NCI-H69 (cell line): Measurements from ENCODE around the gene PDZD2.

Source experiments
- DNase-seq: peaks from one replicate; lab custom pipeline; 2025; lab: John Stamatoyannopoulos, UW

PDZD2 gene

DNA sequence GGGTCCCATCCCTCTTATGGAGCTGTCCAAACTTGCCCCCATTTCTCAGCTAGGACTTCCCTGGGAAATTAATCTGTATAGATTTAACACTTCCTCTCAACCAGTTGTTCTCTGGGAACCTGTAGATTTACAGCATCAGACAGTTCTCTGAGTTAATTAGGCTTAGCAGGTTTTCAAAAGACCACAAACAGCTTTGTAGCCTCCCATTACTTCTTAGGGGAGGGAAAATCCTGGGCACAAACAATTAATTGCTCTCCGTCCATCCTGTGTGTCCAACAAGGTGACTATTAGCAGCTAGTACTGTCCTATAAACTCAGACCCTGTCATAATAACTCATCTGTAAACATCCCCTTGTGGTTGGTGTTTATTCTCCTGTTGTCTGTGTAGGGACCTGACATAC lies 337.2 kb downstream of the PDZD2 start:
- DNase-seq: no peak

DNA sequence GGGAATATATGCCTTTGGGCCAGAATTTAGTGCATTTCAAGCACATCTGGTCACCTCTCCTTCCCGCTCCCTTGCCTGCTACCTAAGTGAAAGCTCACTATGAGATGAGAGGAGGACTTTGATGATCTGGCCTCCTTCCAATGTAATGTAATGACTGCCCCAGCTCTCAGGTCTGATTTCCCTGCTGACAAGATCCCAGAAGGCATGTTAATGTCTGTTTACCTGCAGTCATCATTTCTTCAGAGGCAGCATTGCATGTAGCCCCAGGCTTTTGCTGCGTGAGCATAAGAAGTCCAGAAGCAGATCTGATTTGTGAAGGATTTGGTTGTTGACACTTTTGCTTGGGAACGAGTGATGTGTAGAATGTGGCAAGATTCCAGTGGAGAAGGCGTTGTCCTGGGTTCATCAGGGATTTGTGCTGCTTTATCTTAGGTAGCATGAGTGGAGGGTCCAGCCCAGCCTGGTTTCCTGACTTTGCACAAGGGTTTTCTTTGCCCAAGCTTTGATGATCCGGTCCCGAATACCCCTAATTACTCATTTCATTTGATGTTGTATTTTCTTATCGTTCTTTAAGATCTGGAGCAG lies 342.5 kb downstream of the PDZD2 start:
- no peak for DNase-seq

GRCh38 chr5:31982027-31982426 lies 343.1 kb downstream of the PDZD2 start:
- peak; percentile 16 for DNase-seq

GRCh38 chr5:31982621-31983020 lies 343.7 kb downstream of the PDZD2 start:
- DNase-seq: no peak

- DNase-seq: no peak
These were observed 344.9 kb downstream of the PDZD2 start for GRCh38 chr5:31983851-31984250.

GRCh38 chr5:31984691-31985090 lies 345.8 kb downstream of the PDZD2 start:
- no peak for DNase-seq

GRCh38 chr5:31986101-31986500 lies 347.2 kb downstream of the PDZD2 start:
- DNase-seq: no peak

DNA sequence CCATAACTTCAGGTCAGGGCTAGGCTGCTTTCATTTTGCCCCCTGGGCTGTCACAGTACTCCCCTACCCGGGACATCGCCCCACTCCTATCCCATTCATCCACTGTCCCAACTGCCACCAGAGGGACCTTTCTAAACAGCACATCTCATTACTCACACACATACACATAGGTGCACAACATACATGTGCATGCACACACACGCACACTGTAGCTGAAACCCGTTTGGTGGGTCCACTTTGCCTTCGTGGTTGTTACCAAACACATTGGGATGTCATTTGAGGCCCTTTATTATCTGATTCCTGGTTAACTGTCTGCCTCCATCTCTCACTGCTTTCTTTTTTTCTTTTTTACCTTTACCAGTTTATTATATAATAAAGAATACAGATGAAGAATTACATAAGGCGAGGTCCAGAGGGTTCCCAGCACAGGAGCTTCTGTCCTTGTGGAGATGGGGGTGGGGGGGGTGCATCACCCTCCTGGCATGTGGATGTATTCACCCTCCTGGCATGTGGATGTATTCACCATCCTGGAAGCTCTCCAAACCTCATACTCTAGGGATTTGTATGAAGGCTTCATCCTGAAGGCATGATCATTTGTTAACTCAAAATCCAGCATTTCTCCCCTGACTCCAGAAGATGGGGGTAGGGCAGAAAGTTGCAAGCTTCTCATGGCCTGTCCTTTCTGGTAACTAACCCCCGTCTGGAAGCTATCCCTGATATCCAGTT lies 349.2 kb downstream of the PDZD2 start:
- DNase-seq: no peak

- DNase-seq: no peak
These were observed 351.2 kb downstream of the PDZD2 start for GRCh38 chr5:31990081-31990650.

GRCh38 chr5:31990701-31991110 lies 351.8 kb downstream of the PDZD2 start:
- no peak for DNase-seq

DNA sequence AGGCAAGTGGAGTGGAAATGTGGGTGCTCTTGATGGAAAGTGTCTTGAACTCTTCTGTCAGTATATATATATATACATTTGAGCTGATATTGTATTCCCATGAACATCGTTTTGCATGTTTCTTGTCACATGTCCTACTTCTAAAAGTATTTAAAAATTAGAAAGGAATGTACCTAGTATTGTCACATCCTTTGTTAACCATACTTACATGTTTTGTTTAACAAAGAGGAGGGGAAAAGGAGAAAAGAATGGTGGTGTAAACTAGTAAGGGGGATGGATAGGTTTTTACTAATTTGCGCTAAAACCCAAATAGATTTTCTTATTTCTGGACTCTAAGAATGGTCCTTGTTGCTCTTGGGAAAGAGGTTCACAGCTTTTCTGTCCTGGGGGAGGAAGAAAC lies 353.4 kb downstream of the PDZD2 start:
- DNase-seq: no peak

DNA sequence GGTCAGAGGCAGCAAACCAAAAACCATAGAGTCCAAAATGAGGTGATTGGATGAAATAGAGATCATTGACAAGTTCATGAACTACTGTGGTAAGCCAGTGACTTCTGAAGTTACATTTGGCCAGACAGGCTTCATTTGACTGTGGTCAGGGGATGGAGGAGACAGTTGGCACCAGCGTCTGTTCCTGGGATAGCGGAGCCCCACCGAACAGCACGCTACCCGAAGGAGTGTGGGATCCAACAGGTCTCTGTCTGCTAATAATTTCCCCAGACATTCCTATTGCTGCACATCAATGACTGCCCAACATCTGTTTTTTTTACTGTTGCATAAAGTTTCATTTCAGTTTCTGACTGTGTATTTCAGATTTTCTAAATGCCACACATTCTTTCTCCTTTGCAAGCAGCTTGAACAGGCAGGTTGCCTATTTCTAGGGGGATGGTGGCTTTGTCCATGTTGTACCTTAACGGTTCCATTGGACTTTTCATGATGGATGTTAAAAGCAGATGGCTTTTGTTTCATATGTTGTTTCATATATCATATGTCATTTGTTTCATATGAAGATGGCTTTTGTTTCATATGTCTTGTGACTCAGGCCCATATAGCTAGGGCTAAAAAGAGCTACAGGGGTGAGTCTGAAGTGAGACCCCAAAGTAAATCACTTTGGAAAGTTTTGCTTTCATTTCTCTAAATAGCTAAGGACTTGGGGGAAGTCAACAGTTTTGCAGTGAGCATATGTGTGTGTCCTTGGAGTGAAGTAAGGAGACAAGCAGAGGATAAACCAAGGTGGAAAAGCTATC lies 354.4 kb downstream of the PDZD2 start:
- no peak for DNase-seq

DNA sequence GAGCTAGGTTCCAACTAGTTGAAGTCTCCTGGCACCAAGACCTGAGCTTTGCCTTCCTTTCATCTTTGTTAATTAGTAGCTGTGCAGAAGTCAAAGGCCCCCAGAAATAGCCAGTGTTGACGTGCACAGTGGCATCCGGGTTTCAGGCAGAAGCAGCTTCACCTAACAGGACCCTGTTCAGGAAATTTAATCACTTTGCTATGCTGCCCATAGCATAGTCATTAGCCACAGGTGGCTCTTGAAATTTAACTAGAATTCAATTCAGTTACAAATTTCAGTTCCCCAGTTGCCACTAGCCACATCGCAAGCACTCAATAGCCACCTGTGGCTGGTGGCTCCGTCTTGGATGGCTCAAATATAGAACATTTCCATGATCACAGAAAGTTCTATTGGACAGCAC lies 356.1 kb downstream of the PDZD2 start:
- no peak for DNase-seq

- DNase-seq: no peak
These were observed 356.8 kb downstream of the PDZD2 start for GRCh38 chr5:31995714-31996113.

DNA sequence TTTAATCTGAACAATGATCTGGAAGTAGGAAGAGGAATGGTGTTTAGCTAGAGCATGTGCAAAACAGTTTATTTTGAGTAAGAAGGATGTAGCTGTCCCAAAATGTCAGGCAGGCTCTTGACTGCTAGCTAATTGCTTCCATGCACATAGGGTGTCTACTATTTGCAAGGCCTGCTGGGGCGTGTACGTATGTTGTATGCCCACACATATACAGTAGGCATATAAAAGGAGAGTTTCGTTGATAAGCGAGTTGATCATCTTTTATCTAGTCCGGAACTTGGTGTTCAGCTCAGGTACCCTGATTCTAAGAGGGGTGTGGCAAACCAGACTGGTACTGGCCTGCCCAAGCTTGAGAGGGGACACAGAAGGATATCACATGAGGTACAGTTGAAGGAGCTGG lies 358.0 kb downstream of the PDZD2 start:
- DNase-seq: no peak

GRCh38 chr5:31999470-31999869 lies 360.5 kb downstream of the PDZD2 start:
- no peak for DNase-seq

- no peak for DNase-seq
These were observed 361.8 kb downstream of the PDZD2 start for GRCh38 chr5:32000731-32001130.

DNA sequence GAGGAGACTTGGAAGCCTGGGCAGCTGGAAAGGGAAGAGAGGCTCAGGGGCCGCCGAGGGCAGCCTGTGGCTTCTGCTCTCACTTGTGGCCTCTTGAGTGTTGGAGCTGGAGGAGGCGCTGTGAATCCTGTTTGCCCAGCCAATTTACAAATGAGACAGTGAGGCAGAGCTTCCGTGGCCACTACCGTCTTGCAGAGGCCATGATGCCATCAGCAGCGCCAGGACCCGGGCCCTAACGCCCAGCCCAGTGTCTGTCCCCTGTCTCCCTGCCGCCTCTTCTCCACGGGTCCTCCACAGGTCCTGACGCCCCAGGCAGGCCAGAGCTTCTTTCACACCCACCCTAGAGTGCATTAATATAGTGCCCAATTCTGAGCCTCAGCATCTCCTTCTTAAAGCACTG lies 362.4 kb downstream of the PDZD2 start:
- DNase-seq: no peak

DNA sequence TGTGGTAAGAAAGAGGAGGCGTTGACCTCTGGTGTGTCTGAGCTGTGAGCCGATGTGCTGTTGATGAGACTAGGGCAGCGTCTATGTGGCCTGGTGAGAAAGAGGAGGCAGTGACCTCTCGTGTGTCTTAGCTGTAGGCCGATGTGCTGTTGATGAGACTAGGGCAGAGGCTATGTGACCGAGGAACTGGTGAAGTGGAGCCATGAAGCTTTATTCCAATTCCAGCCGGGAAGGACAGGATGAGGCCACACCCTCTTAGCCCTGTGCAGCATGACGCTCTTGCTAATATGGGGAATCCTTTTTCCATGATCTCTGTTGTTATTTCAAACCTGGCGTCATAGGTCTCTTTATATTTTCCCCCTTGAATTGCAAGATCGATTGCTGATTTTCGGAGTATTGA lies 362.8 kb downstream of the PDZD2 start:
- no peak for DNase-seq

DNA sequence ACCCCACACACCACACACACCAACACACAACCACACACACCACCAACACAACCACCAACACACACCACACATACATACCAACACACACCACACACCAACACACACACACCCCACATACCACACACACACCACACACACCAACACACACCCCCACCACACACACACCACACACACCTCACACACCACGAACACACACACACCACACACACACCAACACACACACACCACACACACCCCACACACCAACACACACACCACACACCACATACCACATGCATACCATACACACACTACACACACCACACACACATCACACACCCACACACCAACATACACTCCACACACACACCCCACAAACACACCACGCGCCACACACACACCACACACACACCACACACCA lies 363.8 kb downstream of the PDZD2 start:
- no peak for DNase-seq

- DNase-seq: no peak
These were observed 365.1 kb downstream of the PDZD2 start for GRCh38 chr5:32003981-32004380.

DNA sequence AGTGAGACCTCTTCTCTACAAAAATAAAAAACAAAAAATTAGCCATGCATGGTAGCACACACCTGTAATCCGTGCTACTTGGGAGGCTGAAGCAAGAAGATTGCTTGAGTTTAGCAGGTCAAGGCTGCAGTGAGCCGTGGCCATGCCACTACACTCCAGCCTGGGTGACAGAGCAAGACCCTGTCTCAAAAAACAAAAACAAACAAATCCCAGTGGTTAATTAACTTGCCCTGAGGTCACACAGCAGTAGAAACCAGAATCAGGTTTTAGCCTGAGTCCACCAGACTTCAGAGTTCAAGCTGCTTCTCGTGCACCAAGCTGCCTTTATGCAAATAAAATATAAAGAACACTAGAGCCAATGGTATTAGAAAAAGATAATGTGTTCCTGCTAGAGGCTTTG lies 365.5 kb downstream of the PDZD2 start:
- no peak for DNase-seq

DNA sequence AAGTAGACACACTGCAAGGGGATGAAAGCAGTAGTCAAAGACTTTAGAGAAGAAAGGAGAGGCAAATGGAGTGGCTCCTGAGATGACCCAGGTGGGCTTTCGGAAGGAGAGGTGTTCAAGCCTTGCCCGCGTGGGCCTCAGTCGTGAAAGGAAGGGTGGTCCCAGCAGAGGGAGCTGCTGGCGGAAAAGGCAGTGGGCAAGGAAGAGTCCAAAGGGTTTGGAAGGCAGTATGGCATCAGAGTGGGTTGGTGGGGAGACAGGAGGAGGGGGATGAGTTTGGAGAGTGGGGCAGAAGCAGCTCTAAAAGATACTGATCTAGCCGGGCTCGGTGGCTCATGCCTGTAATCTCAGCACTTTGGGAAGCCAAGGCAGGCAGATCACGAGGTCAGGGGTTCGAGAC lies 369.8 kb downstream of the PDZD2 start:
- no peak for DNase-seq
